Sciatic nerve (tissue), 2 donors: Measurements from ENCODE around the gene GREB1. TPM values are rescaled to one million over a fixed set of nuclear protein-coding genes. Genes with fewer than 3 reads are reported as not detected.

Experiments
- ATAC-seq: fragments of 200-7000 bp; cut with Tn5 transposase; one replicate; pipeline ENCODE4 v1.9.1; 2020; ENCODE audit warnings: mild to moderate bottlenecking, moderate library complexity
- DNase-seq: peaks from one replicate; pipeline ENCODE4 v3.0.0-alpha.2; 2020; ENCODE audit warnings: low spot score
- intact Hi-C: fragments of 100-400 bp; cut with DNase I; formaldehyde crosslinking; loops from one replicate; pipeline ENCODE4 v1.14.2; 2022
- total RNA-seq: library from RNA; stranded (reverse); fragmentation: NEBNext Ultra II Directional; extraction: Animal tissue kit (Norgen Biotek cat#: 25700); gene quantifications from one replicate; pipeline ENCODE4 v1.2.1, GENCODE V29; 2021
- donor health status: DM: no; HTN: no; CAD: no.
- donor health status: DM: no; HTN: no; CAD: no.

GREB1 gene
- total RNA-seq, 1 donor from 2014 or later = 6.5 TPM

DNA sequence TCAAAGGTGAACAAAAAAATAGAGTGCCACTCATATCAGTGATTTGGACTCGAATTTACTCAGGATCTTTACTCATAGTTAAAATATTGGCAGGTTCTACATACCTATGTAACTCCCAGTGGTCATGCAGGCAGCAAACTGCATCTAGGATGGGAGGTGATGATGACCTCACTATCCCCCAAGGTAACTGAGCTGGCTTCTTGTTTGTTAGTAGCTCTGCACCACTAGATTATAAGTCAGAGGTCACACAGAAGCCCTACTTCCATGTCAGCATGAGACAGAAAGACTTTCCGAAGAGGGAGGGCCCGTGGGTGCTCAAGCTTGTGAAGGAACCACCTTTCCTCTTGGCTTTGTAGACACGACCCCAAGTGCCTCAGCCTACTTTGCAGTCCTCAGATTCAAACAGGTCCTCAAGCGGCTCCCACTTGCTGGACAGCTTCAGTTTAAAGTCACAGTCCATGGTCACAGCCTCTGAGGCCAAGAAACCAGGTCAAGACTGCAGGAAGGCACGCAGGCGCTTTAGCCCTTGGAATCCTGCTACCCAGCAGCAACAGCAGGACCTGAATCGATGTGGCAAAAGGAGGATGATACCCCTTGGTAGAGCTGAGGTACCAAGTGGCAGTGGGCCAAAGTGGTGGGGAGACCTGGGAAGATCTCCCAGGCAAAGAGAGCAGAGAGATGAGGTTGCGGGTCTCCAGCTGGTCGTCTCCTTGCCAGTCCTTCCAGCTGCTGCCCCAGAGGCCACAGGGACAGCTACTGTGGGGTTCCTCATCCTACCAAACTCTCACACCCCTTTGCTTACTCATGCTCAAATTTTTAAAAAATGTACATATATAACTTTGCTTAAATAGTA lies 131.9 kb downstream of the GREB1 start:
- ATAC-seq (no peak), DNase-seq (peak; percentile 28)
- intact Hi-C loops = no loop called here

DNA sequence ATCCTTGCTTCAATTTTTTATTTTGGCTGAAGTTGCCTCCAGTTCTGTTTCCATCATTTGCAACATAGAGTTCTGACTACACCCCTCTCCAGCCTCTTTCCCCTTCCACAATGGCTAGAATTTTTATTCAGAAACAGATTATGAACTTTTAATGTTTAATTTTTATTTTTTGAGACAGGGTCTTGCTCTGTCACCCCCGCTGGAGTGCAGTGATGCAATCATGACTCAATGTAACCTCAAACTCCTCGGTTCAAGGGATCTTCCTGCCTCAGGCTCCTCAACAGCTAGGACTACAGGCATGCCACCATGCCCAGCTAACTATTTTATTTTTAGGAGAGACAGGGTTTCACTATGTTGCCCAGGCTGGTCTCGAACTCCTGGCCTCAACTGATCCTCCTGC lies 133.3 kb downstream of the GREB1 start:
- ATAC-seq (no peak), DNase-seq (peak; percentile 6)
- intact Hi-C loops = no loop called here

- intact Hi-C loops = no loop called here
- DNase-seq (peak; percentile 14), ATAC-seq (no peak)
Observed at GRCh38 chr2:11667866-11668637, 134.2 kb downstream of the GREB1 start.

- intact Hi-C loops = no loop called here
- ATAC-seq = peak; percentile 88
Observed at GRCh38 chr2:11669454-11670291, 135.8 kb downstream of the GREB1 start, which contains the start of gene NTSR2. TSS of gene NTSR2 (minus strand) at chr2:11670195. CDS start at chr2:11670129, 66 bp downstream.

GRCh38 chr2:11672407-11672806 lies 138.6 kb downstream of the GREB1 start:
- intact Hi-C loops = no loop called here
- ATAC-seq = no peak
- no peak for DNase-seq

More at GRCh38 chr2:11669454-11670291, 135.8 kb downstream of the GREB1 start, which contains the start of gene NTSR2:
- DNase-seq = peak; percentile 64

GRCh38 chr2:11674983-11675382 lies 141.1 kb downstream of the GREB1 start:
- intact Hi-C loops = no loop called here
- no peak for ATAC-seq

GRCh38 chr2:11675423-11676112 lies 141.7 kb downstream of the GREB1 start:
- DNase-seq (peak; percentile 10), ATAC-seq (no peak)
- intact Hi-C loops = no loop called here

More at GRCh38 chr2:11674983-11675382, 141.1 kb downstream of the GREB1 start:
- peak; percentile 21 for DNase-seq

- DNase-seq (peak; percentile 28), ATAC-seq (no peak)
- intact Hi-C loops = no loop called here
Observed at GRCh38 chr2:11676640-11677039, 142.8 kb downstream of the GREB1 start.

- intact Hi-C loops = no loop called here
- DNase-seq = peak; percentile 55
- ATAC-seq = peak; percentile 23
Observed at GRCh38 chr2:11677136-11678055, 143.6 kb downstream of the GREB1 start.

DNA sequence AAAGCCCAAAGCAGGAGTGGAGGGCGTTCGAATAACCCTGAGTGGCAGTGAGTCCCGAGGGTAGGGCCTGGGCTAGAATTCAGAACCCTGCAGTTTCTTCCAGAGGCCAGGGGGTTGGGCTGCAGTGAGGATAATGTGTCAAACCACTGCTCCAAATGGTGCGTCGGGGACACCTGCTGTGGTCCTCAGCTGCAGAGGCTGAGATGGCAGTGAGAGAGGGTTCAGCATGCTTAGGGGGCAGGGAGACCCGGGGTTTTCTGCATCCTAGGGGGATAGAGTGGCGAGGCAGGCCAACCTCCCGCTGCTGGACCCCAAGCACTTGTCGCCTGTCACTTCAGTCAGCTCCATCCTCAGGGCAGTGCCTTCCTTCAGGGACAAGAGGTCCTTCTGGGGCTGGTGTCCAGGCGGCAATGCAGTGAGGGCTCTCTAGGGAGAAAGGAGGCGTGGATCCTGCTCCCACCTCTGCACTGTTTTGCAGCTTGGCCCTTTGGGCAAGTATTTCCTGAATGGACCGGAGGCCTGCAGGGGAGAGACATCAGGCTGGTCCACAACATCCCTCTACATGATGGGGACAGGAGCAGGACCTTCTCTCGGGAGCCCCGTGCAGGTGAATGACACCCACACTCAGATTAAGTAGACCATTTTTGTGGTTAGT lies 144.6 kb downstream of the GREB1 start:
- no peak for ATAC-seq
- intact Hi-C loops = no loop called here
- peak; percentile 27 for DNase-seq

DNA sequence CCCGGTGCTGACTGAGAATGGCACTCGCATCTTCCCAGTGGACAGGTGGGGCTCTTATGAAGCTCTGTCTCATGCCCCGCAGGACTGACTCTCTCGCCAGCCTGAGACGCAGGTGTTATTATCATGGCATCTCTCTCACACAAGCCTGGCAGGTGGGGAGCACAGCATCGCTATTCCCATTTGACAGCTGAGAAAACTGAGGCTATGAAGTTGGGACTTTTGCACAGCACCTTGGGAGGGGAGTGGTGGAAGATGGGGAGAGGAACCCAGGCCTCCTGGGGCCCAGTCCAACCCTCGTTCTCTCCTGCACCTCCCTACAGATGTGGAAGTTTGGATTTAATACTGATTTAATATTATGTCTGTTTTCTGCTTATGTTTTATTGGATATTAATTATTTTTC lies 145.2 kb downstream of the GREB1 start:
- DNase-seq (no peak), ATAC-seq (no peak)
- intact Hi-C loops = no loop called here

- peak; percentile 40 for DNase-seq
- intact Hi-C loops = no loop called here
- no peak for ATAC-seq
Observed at GRCh38 chr2:11679486-11680181, 145.8 kb downstream of the GREB1 start.

GRCh38 chr2:11680182-11680900 lies 146.5 kb downstream of the GREB1 start:
- DNase-seq (peak; percentile 54), ATAC-seq (peak; percentile 60)
- intact Hi-C loops = no loop called here

DNA sequence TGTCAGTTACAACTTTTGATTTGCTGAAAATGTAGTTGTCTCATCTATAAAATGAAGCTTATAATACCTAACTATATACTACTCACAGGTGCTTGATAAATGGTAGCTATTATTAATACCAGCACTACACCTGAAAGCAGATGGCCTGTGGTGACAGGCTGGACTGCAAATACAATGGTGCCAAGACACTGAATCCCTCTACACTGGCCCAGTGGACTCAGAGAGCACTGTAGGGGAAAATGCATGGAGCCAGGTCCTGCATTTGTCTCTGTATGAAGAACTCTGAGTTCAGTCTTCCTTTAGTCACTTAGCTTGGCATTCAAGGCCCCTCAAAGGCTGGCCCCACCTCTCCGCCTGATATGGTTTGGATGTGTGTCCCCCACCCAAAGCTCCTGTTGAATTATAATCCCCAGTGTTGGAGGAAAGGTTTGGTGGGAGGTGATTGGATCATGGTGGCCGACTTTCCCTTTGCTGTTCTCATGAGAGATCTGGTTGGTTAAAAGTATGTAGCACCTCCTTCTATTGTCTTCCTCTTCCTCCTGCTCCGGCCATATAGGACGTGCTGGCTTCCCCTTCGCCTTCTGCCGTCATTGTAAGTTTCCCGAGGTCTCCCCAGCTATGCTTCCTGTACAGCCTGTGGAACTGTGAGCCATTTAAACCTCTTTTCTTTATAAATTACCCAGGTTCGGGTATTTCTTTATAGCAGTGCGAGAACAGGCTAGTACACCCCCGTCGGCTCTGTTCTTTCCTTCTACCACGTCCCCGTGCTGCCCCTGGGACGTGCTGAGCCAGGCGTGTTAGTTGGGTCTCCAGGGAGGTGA lies 147.3 kb downstream of the GREB1 start:
- DNase-seq (no peak), ATAC-seq (no peak)
- intact Hi-C loops = no loop called here
